HL-60 (cell line): Measurements from ENCODE around the gene SH2B3.

Source experiments
- CTCF ChIP-seq: IDR thresholded peaks from one replicate; pipeline ENCODE4 v1.5.1; 2011; ENCODE audit warnings: low read length, control low read depth, inconsistent platforms; ENCODE audit not compliant: insufficient read depth
- GABPA ChIP-seq: IDR thresholded peaks from 2 replicates; pipeline ENCODE4 v1.6.1; 2012; ENCODE audit warnings: low read depth
- POLR2AphosphoS5 ChIP-seq: IDR thresholded peaks from 2 replicates; pipeline ENCODE4 v1.6.1; 2012; ENCODE audit warnings: low read depth
- REST ChIP-seq: IDR thresholded peaks from 2 replicates; pipeline ENCODE4 v1.6.1; 2012; ENCODE audit warnings: low read depth; ENCODE audit not compliant: insufficient replicate concordance
- SPI1 ChIP-seq: IDR thresholded peaks from 2 replicates; pipeline ENCODE4 v1.6.1; 2012; ENCODE audit warnings: low read depth, mild to moderate bottlenecking, borderline replicate concordance

GRCh38 chr12:111444925-111445725 is 39.4 kb downstream of the SH2B3 start:
- no peak for TF ChIP-seq CTCF
- no peak for TF ChIP-seq REST
- no peak for TF ChIP-seq GABPA
- peak; percentile 23; the same call in 1 of the 2 replicates for TF ChIP-seq POLR2AphosphoS5
- peak; percentile 55; the same call in 1 of the 2 replicates for TF ChIP-seq SPI1
